GM12872 (cell line): Measurements from ENCODE around the gene SPATA31C1.

Experiments
- CTCF ChIP-seq: IDR thresholded peaks from 3 replicates; pipeline ENCODE4 v1.5.1; 2011; ENCODE audit warnings: low read depth, mild to moderate bottlenecking, low read length, moderate library complexity; ENCODE audit not compliant: insufficient read depth

The SPATA31C1 gene

DNA sequence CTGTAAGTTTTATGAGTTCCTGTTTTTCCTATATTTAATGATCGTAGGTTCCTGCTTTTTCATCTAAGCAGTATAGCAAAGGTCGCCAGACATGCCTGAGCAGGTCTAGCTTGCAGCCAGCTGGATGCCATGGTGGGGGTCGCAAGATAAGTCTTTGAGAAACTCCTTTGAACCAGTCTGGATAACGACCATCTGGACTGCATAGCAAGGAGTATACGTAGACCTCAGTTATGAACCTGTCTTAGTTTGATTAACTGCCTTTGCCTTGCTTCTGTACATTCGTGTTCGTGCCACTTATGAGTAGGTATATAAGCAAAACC is 43.5 kb upstream of the SPATA31C1 start:
- no peak for TF ChIP-seq CTCF

- no peak for TF ChIP-seq CTCF
Measured at GRCh38 chr9:87875060-87875459, 42.7 kb upstream of the SPATA31C1 start.

DNA sequence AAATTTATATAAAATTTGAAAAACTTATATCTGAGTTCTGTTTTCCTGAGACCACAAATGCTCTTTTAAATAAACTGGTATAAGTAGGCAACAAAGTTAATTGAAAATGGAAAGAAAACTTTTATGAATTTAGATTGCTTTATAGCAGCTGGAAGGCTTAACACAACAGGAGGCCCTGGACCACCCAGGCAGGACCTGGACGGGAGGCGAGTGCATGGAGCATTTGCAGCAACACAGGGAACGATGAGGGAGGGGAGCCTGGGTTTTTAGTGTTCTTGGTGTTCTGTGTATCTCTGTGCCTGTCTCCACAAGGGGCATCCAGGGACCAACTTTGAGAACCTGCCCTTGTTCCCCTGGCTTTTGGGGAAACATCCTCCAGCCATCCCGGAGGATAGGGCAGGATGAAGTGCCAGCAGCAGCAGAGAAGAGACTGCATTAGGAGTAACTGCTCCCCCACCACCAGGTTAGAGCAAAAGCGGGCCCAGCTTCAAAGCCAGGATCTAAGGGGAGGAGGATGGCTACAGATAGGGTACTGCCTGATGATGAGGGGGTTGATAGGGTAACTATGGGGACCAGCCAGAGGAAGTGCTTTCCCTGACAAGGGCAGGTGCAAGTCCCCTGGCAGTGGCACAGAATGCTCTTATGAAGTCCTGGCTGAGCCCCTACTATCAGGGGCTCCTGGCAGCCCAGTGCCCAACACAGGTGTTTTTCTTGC is 41.8 kb upstream of the SPATA31C1 start:
- no peak for TF ChIP-seq CTCF

- no peak for TF ChIP-seq CTCF
Measured at GRCh38 chr9:87876708-87877107, 41.1 kb upstream of the SPATA31C1 start.

DNA sequence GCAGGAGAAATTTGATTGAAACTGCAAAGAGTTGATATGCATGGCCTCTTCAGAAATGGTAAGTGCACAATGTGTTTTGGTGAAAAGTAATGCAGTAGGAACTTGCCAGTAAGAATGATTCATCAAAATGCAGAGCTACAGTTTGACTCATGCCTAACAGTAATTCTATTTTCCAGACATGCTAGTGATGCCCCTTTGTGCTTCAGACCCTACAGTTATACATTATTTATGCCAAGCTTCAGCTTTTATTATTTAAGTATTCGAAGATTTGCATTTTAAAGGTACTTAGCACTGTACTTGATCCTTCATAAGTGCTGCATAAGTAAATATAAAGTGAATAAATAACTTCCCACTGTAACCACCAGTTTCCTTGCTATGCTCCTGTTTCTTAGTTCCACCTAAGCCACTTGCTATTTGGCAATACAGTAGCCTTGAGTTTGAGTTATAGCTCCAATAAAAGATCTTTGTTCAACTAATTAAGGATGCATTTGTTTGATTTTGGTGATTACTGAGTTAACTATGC is 38.7 kb upstream of the SPATA31C1 start:
- TF ChIP-seq CTCF: no peak

GRCh38 chr9:87880116-87880515 is 37.6 kb upstream of the SPATA31C1 start:
- TF ChIP-seq CTCF: no peak

- TF ChIP-seq CTCF: no peak
Measured at GRCh38 chr9:87880683-87881082, 37.1 kb upstream of the SPATA31C1 start.

GRCh38 chr9:87882627-87883026 is 35.1 kb upstream of the SPATA31C1 start, which contains the start of gene SPATA31E1:
TSS of gene SPATA31E1 (plus strand) at chr9:87882877. CDS start at chr9:87882892, 15 bp downstream.
- TF ChIP-seq CTCF: no peak
